ENCODE data around the gene DOCK9. TPM values are rescaled to one million over a fixed set of nuclear protein-coding genes. Genes with fewer than 3 reads are reported as not detected.

The DOCK9 gene
- total RNA-seq, 6 donors from 2014 or later = 155 to 284 (median 170) TPM

GRCh38 chr13:98847780-98848179, 130.1 kb downstream of the DOCK9 start:
- DNase-seq (no peak), ATAC-seq (ENCODE audit: low FRiP score in 2 of 2) (no peak)
- 79 to 82% methylated on average over 5 of the region's 5 CpGs for WGBS, 2 donors
- H3K9me3 ChIP-seq = no peaks in the 10 kb centered on the region
- peaks cover 0 to 86% (median 33%) of the 10 kb centered on the region in 4 donors for H3K36me3 ChIP-seq
- H3K4me3 ChIP-seq = no peak overlapping the region
- TF ChIP-seq POLR2A (IDR thresholded peaks at IDR 0.05) = no peak
- no peak for TF ChIP-seq POLR2AphosphoS5 (IDR thresholded peaks at IDR 0.05)
- no peaks in the 10 kb centered on the region for H3K27me3 ChIP-seq
- H3K4me1 ChIP-seq = no peaks in the 10 kb centered on the region
- H3K27ac ChIP-seq = no peak overlapping the region

GRCh38 chr13:98846986-98847385, 130.9 kb downstream of the DOCK9 start:
- WGBS, 2 donors = 96 to 99% methylated on average over 4 of the region's 4 CpGs
- Histone ChIP-seq H3K36me3 (peaks cover 0 to 92% (median 33%) of the 10 kb centered on the region in 4 donors), H3K4me1 (no peaks in the 10 kb centered on the region), H3K27me3 (no peaks in the 10 kb centered on the region), H3K27ac (no peak overlapping the region), H3K4me3 (no peak overlapping the region), H3K9me3 (no peaks in the 10 kb centered on the region)
- no peak for ATAC-seq (ENCODE audit: low FRiP score in 2 of 2)
- TF ChIP-seq EP300 (IDR thresholded peaks at IDR 0.05) (no peak), POLR2AphosphoS5 (IDR thresholded peaks at IDR 0.05) (no peak)
- no peak for DNase-seq

- Histone ChIP-seq H3K4me1 (no peaks in the 10 kb centered on the region), H3K27ac (no peak overlapping the region), H3K36me3 (peaks cover 0 to 92% (median 33%) of the 10 kb centered on the region in 4 donors), H3K9me3 (no peaks in the 10 kb centered on the region), H3K4me3 (no peak overlapping the region), H3K27me3 (no peaks in the 10 kb centered on the region)
- TF ChIP-seq POLR2A (IDR thresholded peaks at IDR 0.05) (no peak), CTCF (IDR thresholded peaks at IDR 0.05) (no peak), POLR2AphosphoS5 (IDR thresholded peaks at IDR 0.05) (no peak), EP300 (IDR thresholded peaks at IDR 0.05) (no peak)
- WGBS, 2 donors = 87 to 90% methylated on average over 5 of the region's 5 CpGs
- DNase-seq (no peak), ATAC-seq (ENCODE audit: low FRiP score in 2 of 2) (no peak)
These were observed 131.3 kb downstream of the DOCK9 start for GRCh38 chr13:98846521-98846920.

- Histone ChIP-seq H3K4me1 (no peaks in the 10 kb centered on the region), H3K36me3 (peaks cover 0 to 85% (median 29%) of the 10 kb centered on the region in 4 donors), H3K27me3 (no peaks in the 10 kb centered on the region), H3K27ac (no peak overlapping the region), H3K4me3 (no peak overlapping the region), H3K9me3 (no peaks in the 10 kb centered on the region)
- DNase-seq (no peak), ATAC-seq (ENCODE audit: low FRiP score in 2 of 2) (no peak)
- no peak for TF ChIP-seq POLR2A (IDR thresholded peaks at IDR 0.05)
- TF ChIP-seq POLR2AphosphoS5 (IDR thresholded peaks at IDR 0.05) = no peak
- no peak for TF ChIP-seq EP300 (IDR thresholded peaks at IDR 0.05)
- TF ChIP-seq CTCF (IDR thresholded peaks at IDR 0.05) = no peak
- WGBS, 2 donors = 84 to 89% methylated on average over 7 of the region's 7 CpGs
These were observed 132.1 kb downstream of the DOCK9 start for GRCh38 chr13:98845742-98846141.

- TF ChIP-seq EP300 (IDR thresholded peaks at IDR 0.05) = no peak
- TF ChIP-seq CTCF (IDR thresholded peaks at IDR 0.05) = no peak
- TF ChIP-seq POLR2AphosphoS5 (IDR thresholded peaks at IDR 0.05) = no peak
- no peak for TF ChIP-seq POLR2A (IDR thresholded peaks at IDR 0.05)
- Histone ChIP-seq H3K9me3 (no peaks in the 10 kb centered on the region), H3K4me1 (peaks cover 0 to 7% (median 3%) of the 10 kb centered on the region in 4 donors), H3K36me3 (peaks cover 0 to 76% (median 29%) of the 10 kb centered on the region in 4 donors), H3K4me3 (no peak overlapping the region), H3K27ac (no peak overlapping the region), H3K27me3 (no peaks in the 10 kb centered on the region)
- WGBS, 2 donors = 91% methylated on average over 1 of the region's 1 CpG
- no peak for ATAC-seq (ENCODE audit: low FRiP score in 2 of 2)
- no peak for DNase-seq
These were observed 133.8 kb downstream of the DOCK9 start for GRCh38 chr13:98844021-98844420.

GRCh38 chr13:98843482-98843877, 134.4 kb downstream of the DOCK9 start:
- peaks cover 0 to 76% (median 26%) of the 10 kb centered on the region in 4 donors for H3K36me3 ChIP-seq
- no peaks in the 10 kb centered on the region for H3K9me3 ChIP-seq
- no peak overlapping the region for H3K4me3 ChIP-seq
- H3K27me3 ChIP-seq = no peaks in the 10 kb centered on the region
- 54 to 68% methylated on average over 3 of the region's 3 CpGs for WGBS, 2 donors
- H3K4me1 ChIP-seq = peaks cover 0 to 7% (median 3%) of the 10 kb centered on the region in 4 donors
- H3K27ac ChIP-seq = no peak overlapping the region
- TF ChIP-seq CTCF (IDR thresholded peaks at IDR 0.05) (no peak), POLR2A (IDR thresholded peaks at IDR 0.05) (no peak), EP300 (IDR thresholded peaks at IDR 0.05) (no peak), POLR2AphosphoS5 (IDR thresholded peaks at IDR 0.05) (no peak)
- ATAC-seq (ENCODE audit: low FRiP score in 2 of 2) (no peak), DNase-seq (no peak)

Data from upper lobe of left lung (tissue), 6 donors.